NCI-H2171 (cell line): ENCODE data around the gene GRIA3.

ENCODE experiments used
- DNase-seq: peaks from one replicate; lab custom pipeline; 2025; lab: John Stamatoyannopoulos, UW

The GRIA3 gene

DNA sequence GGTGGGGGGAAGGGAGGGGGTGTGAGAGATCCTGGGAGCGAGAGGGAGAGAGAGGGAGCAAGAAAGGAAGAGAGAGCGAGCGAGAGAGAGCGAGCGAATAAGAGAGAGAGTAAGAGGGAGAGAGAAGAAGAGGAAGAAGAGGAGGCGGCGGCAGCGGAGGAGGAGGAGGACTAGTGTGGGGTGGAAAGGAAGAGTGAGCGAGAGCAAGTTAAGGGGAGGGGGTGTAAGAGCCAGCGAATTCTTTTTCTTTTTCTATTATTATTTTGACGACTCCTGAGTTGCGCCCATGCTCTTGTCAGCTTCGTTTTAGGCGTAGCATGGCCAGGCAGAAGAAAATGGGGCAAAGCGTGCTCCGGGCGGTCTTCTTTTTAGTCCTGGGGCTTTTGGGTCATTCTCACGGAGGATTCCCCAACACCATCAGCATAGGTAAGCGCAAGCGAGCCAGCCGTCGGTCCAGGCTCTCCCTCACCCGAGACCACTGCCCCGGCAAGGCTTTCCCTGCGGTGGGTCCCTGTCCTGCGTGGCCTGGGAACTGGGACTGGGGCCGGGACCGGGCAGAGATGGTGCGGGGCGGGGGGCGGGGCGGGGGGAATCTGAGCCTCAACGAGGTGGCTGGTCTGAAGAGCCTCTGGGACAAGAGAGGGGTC is at the start of gene GRIA3:
TSS of gene GRIA3 (plus strand) at position 60 of the 647 bp plus-strand sequence. CDS start at position 318, 258 bp downstream.
- no peak for DNase-seq

DNA sequence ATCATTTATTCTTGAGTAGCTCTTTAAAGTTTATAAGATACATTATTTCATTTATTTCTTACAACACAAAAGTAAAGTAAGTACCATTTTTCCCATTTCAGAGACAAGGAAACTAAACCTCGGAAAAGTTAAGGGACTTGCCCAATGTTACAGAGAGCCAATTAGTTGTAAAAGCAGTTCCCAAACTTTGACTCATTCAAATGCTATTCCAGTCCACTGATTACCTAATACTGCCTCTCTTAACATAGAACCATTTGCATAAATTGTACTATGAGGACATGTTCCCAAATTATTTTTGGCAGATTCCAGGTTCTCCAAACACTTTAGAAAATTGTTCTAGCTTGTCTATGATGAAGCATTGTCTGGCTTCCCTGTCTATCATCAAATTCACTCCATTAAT is 45.6 kb upstream of the GRIA3 start:
- no peak for DNase-seq

DNA sequence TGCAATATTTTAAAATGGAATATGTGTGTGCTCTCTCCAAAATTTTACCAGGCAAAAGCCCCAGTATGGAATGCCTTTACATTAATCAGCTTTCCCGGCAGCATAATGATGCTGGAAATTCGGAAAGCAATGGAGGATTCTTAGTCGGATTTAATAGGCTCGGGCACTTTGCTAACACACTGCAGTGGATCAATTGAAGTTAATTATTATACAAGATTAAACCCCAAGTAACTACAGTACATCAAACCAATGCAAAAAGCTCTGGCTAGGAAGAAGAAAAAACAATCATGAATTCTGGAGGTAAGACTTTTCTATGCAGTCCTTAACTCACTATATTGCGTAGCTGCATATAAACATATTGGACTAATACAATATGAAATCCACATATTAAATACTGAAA is 43.6 kb upstream of the GRIA3 start:
- DNase-seq, result no peak

- DNase-seq, result no peak
Observed at GRCh38 chrX:123140904-123141303, 43.2 kb upstream of the GRIA3 start.

GRCh38 chrX:123153846-123154335 is 30.2 kb upstream of the GRIA3 start:
- DNase-seq, result no peak

- no peak for DNase-seq
Observed at GRCh38 chrX:123155327-123155726, 28.8 kb upstream of the GRIA3 start.

GRCh38 chrX:123157586-123157985 is 26.5 kb upstream of the GRIA3 start:
- DNase-seq, result no peak

- no peak for DNase-seq
Observed at GRCh38 chrX:123159403-123159802, 24.7 kb upstream of the GRIA3 start.

GRCh38 chrX:123167621-123168020 is 16.5 kb upstream of the GRIA3 start:
- DNase-seq, result no peak

GRCh38 chrX:123169247-123169901 is 14.7 kb upstream of the GRIA3 start:
- no peak for DNase-seq

GRCh38 chrX:123170546-123170945 is 13.5 kb upstream of the GRIA3 start:
- DNase-seq, result no peak

GRCh38 chrX:123171781-123172180 is 12.3 kb upstream of the GRIA3 start:
- DNase-seq, result no peak

- no peak for DNase-seq
Observed at GRCh38 chrX:123172869-123173268, 11.2 kb upstream of the GRIA3 start.

- no peak for DNase-seq
Observed at GRCh38 chrX:123173833-123174232, 10.2 kb upstream of the GRIA3 start.

GRCh38 chrX:123175366-123176122 is 8.5 kb upstream of the GRIA3 start:
- no peak for DNase-seq

- no peak for DNase-seq
Observed at GRCh38 chrX:123181233-123181914, 2.7 kb upstream of the GRIA3 start.

- no peak for DNase-seq
Observed at GRCh38 chrX:123184866-123185276, 793 bp downstream of the GRIA3 start.

GRCh38 chrX:123185721-123186120 is 1.6 kb downstream of the GRIA3 start:
- DNase-seq, result no peak

DNA sequence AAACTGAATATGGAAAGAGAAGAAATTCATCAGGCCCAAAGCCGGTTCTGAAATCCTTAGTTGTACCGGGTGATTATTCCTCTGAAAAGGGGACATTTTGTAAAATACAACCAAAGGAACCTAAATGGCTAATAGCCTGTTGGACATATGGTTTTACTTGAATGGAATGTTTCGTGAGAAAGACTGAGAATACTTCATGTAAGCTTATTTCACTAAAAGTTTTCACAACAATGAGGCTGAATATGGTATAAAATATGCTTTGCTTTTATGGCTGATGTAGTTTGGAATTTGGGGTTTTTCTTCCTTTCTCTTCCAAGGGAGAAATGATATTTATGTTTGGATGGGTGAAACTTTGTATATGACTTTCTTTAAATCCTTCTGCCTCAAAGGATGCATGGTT is 2.7 kb downstream of the GRIA3 start:
- DNase-seq, result no peak

- no peak for DNase-seq
Observed at GRCh38 chrX:123188081-123188480, 4.0 kb downstream of the GRIA3 start.

GRCh38 chrX:123189338-123189737 is 5.3 kb downstream of the GRIA3 start:
- DNase-seq, result no peak

DNA sequence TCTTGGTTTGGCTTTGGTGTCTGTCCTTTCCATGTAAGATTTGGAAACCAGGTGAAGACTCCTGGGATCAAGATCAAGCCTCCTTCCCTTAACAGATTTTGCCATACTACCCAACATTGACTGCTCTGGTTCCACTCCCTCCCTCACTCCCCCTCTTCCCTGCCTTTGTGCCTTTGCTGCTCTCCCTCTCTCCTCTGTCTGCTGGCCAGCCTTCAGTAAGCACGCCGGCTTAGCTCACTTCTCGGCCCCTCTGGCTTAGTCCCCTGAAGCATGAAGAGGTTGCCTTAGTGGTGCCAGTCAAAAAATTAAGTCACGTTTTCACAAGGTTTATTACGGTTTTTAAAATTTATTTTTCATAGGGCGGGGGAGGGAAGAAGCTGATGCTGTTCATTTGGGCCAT is 6.0 kb downstream of the GRIA3 start:
- DNase-seq, result no peak
